Upper lobe of right lung (tissue), 1 donor: ENCODE data around the gene ACSS1. TPM values are rescaled to one million over a fixed set of nuclear protein-coding genes. Genes with fewer than 3 reads are reported as not detected.

Source experiments
- ATAC-seq: fragments of 200-7000 bp; cut with Tn5 transposase; one replicate; pipeline ENCODE4 v1.9.1; 2020; ENCODE audit warnings: mild to moderate bottlenecking, moderate library complexity
- DNase-seq: peaks from one replicate; pipeline ENCODE4 v3.0.0-alpha.2; 2020
- H3K27ac ChIP-seq: fragments of 200-600 bp; one replicate; pipeline ENCODE4 v1.8.0; 2022
- H3K27me3 ChIP-seq: fragments of 200-600 bp; one replicate; pipeline ENCODE4 v1.8.0; 2022; ENCODE audit warnings: mild to moderate bottlenecking
- H3K36me3 ChIP-seq: fragments of 200-600 bp; one replicate; pipeline ENCODE4 v1.8.0; 2022
- H3K4me1 ChIP-seq: fragments of 200-600 bp; one replicate; pipeline ENCODE4 v1.8.0; 2022
- H3K4me3 ChIP-seq: fragments of 200-600 bp; one replicate; pipeline ENCODE4 v1.8.0; 2022; ENCODE audit warnings: mild to moderate bottlenecking
- H3K9me3 ChIP-seq: fragments of 200-600 bp; one replicate; pipeline ENCODE4 v1.8.0; 2022
- CTCF ChIP-seq: fragments of 200-600 bp; IDR thresholded peaks from one replicate; pipeline ENCODE4 v1.8.0; 2022; ENCODE audit warnings: antibody characterized with exemption
- intact Hi-C: fragments of 100-400 bp; cut with DNase I; formaldehyde crosslinking; loops from one replicate; pipeline ENCODE4 v1.11.0; 2022
- total RNA-seq: library from RNA; stranded (reverse); fragmentation: NEBNext Ultra II Directional; extraction: Animal tissue kit (Norgen Biotek cat#: 25700); gene quantifications from one replicate; pipeline ENCODE4 v1.2.1, GENCODE V29; 2021
- donor health status: DM: no; HTN: yes; CAD: no; lungs with severe emphysema.

Gene ACSS1
- total RNA-seq, 1 donor from 2014 or later, result 37.2 TPM

- Histone ChIP-seq H3K4me1 (peaks cover 89% of the 10 kb centered on the region), H3K36me3 (no peaks in the 10 kb centered on the region), H3K9me3 (no peaks in the 10 kb centered on the region), H3K4me3 (no peak overlapping the region), H3K27ac (peak overlapping the region; percentile 59), H3K27me3 (no peaks in the 10 kb centered on the region)
- ATAC-seq (no peak), DNase-seq (no peak)
- intact Hi-C loops, result no loop called here
- TF ChIP-seq CTCF, result no peak
Observed at GRCh38 chr20:25037288-25038102, 20.4 kb downstream of the ACSS1 start.

- peak overlapping the region; percentile 48 for H3K27ac ChIP-seq
- DNase-seq, result no peak
- H3K4me1 ChIP-seq, result peaks cover 83% of the 10 kb centered on the region
- H3K27me3 ChIP-seq, result no peaks in the 10 kb centered on the region
- H3K36me3 ChIP-seq, result no peaks in the 10 kb centered on the region
- intact Hi-C loops, result no loop called here
- no peaks in the 10 kb centered on the region for H3K9me3 ChIP-seq
- ATAC-seq, result no peak
- TF ChIP-seq CTCF, result no peak
- H3K4me3 ChIP-seq, result no peak overlapping the region
Observed at GRCh38 chr20:25036331-25036936, 21.5 kb downstream of the ACSS1 start.

GRCh38 chr20:25035921-25036320 is 22.0 kb downstream of the ACSS1 start:
- no peak for DNase-seq
- H3K4me3 ChIP-seq, result no peak overlapping the region
- no peaks in the 10 kb centered on the region for H3K36me3 ChIP-seq

GRCh38 chr20:25033924-25034300 is 24.0 kb downstream of the ACSS1 start:
- H3K4me1 ChIP-seq, result peaks cover 61% of the 10 kb centered on the region

More at GRCh38 chr20:25035921-25036320, 22.0 kb downstream of the ACSS1 start:
- no peaks in the 10 kb centered on the region for H3K9me3 ChIP-seq
- TF ChIP-seq CTCF, result no peak
- H3K27ac ChIP-seq, result peak overlapping the region; percentile 48
- H3K4me1 ChIP-seq, result peaks cover 79% of the 10 kb centered on the region
- intact Hi-C loops, result no loop called here
- no peaks in the 10 kb centered on the region for H3K27me3 ChIP-seq
- ATAC-seq, result no peak

GRCh38 chr20:25033265-25033923 is 24.5 kb downstream of the ACSS1 start:
- Histone ChIP-seq H3K27me3 (no peaks in the 10 kb centered on the region), H3K36me3 (peaks cover 18% of the 10 kb centered on the region), H3K27ac (peak overlapping the region; percentile 51), H3K9me3 (no peaks in the 10 kb centered on the region), H3K4me3 (no peak overlapping the region), H3K4me1 (peaks cover 56% of the 10 kb centered on the region)
- DNase-seq, result no peak
- peak; percentile 34 for ATAC-seq
- no peak for TF ChIP-seq CTCF
- intact Hi-C loops, result no loop called here

More at GRCh38 chr20:25033924-25034300, 24.0 kb downstream of the ACSS1 start:
- intact Hi-C loops, result no loop called here
- ATAC-seq, result peak; percentile 19
- TF ChIP-seq CTCF, result no peak
- no peak overlapping the region for H3K4me3 ChIP-seq
- H3K9me3 ChIP-seq, result no peaks in the 10 kb centered on the region
- no peak for DNase-seq
- no peaks in the 10 kb centered on the region for H3K27me3 ChIP-seq
- peaks cover 18% of the 10 kb centered on the region for H3K36me3 ChIP-seq
- H3K27ac ChIP-seq, result peak overlapping the region; percentile 51
